Measurements from ENCODE around the gene TP53I11.

Gene TP53I11

DNA sequence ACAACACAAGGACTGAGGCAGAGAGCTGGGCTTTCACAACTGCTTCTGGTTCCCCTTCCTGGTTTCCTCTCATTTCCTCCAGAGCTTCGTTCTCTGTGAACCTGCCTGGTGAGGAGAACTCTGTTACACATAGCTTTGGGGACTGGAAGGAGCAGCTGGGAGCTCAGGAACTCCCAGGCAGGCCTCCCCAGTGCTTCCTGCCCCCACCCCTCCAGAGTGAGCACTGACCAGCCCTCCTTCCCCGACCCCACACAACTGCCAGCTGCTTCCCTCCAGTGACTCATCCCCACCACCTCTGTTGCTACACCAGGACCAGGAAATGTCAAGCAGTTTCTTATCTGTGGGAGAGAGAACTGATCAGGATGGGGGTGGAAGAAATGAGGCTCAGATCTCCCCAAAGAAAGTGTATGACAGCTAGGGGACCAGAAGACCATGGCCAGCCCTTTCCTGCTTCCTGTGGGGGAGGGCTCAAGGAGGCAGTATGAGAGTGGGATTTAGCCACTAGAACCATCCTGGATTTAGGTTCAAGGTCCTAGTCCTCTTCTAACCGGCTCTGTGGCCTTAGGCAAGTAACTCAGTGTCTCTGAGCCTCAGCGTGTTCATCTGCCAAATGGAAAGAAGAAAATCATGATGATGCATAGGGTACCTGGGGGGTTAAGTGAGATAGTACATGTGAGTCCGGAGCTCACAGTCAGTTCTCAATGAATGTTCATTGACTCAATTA is 4.5 kb upstream of the TP53I11 start:
- TF ChIP-seq EZH2phosphoT487 (conservative IDR thresholded peaks at IDR 0.05; ENCODE audit: low read length), result no peak
- TF ChIP-seq CTCF (IDR thresholded peaks at IDR 0.05; ENCODE audit: insufficient read depth, low read length, poor library complexity, severe bottlenecking), result no peak
- Histone ChIP-seq H3F3A (ENCODE audit: insufficient read depth) (no peaks in the 10 kb centered on the region), H3K27ac (ENCODE audit: low read depth, low read length) (no peak overlapping the region), H4K20me1 (ENCODE audit: low read depth, low read length) (no peaks in the 10 kb centered on the region), H3K9me3 (ENCODE audit: insufficient read depth, low read length) (no peaks in the 10 kb centered on the region), H3K4me2 (ENCODE audit: low read depth, low read length, poor library complexity, severe bottlenecking) (no peak overlapping the region), H3K4me3 (ENCODE audit: insufficient read depth, low read length, poor library complexity, severe bottlenecking) (no peak overlapping the region), H3K9me2 (replicated peaks; ENCODE audit: insufficient read depth, low read length) (no peaks in the 10 kb centered on the region), H3K9ac (ENCODE audit: low read length) (no peak overlapping the region), H3K79me2 (ENCODE audit: insufficient read depth, low read length) (no peaks in the 10 kb centered on the region), H3K27me3 (ENCODE audit: low read length) (no peaks in the 10 kb centered on the region), H2AFZ (ENCODE audit: low read depth, low read length, severe bottlenecking) (no peak overlapping the region), H3K36me3 (ENCODE audit: low read length) (no peaks in the 10 kb centered on the region)

GRCh38 chr11:44954051-44954906 is 3.6 kb upstream of the TP53I11 start:
- no peaks in the 10 kb centered on the region for H3K79me2 ChIP-seq (ENCODE audit: insufficient read depth, low read length)
- H2AFZ ChIP-seq (ENCODE audit: low read depth, low read length, severe bottlenecking), result no peak overlapping the region

DNA sequence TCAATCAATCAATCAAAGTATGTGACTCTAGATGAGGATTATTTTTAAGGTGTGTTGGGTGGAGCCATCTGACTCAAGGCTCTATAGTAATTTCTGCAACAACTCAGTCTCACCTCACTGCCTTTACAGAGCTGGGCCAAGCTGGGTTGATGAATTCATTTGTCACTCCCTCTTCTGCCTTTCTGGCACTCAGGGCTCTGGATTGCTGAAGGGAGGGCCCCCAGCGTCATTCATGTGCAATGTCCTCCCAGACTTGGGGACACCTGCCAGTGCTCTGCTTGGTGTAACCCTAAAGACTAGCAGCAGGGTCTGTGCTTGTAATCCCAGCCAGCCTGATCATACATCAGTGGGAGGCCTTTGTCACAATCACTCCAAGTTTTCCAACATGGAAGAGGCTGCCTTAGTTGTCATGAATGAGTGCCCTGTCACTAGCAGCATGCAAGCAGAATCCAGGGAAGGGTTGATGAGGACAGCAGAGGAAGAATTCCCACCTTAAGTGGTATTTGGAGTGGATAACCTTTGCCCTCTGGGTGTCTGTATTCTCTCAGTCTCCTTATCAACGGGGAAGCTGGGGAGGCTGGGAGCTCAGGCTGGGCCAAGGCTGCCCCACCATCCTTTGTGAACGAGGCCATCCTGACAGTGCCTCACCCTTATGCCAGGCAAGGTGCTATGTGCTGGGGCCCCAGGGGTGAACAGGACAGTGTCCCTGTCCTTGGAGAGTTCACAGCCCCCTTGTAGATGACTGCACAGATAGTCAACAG is 2.0 kb upstream of the TP53I11 start:
- H4K20me1 ChIP-seq (ENCODE audit: low read depth, low read length), result no peaks in the 10 kb centered on the region
- no peaks in the 10 kb centered on the region for H3K27me3 ChIP-seq (ENCODE audit: low read length)
- no peak overlapping the region for H3K27ac ChIP-seq (ENCODE audit: low read depth, low read length)
- H2AFZ ChIP-seq (ENCODE audit: low read depth, low read length, severe bottlenecking), result no peak overlapping the region
- H3K9me3 ChIP-seq (ENCODE audit: insufficient read depth, low read length), result no peaks in the 10 kb centered on the region
- H3F3A ChIP-seq (ENCODE audit: insufficient read depth), result no peaks in the 10 kb centered on the region
- TF ChIP-seq CTCF (IDR thresholded peaks at IDR 0.05; ENCODE audit: insufficient read depth, low read length, poor library complexity, severe bottlenecking) (no peak), EZH2phosphoT487 (conservative IDR thresholded peaks at IDR 0.05; ENCODE audit: low read length) (no peak)
- H3K36me3 ChIP-seq (ENCODE audit: low read length), result no peaks in the 10 kb centered on the region
- H3K9me2 ChIP-seq (replicated peaks; ENCODE audit: insufficient read depth, low read length), result no peaks in the 10 kb centered on the region
- no peaks in the 10 kb centered on the region for H3K79me2 ChIP-seq (ENCODE audit: insufficient read depth, low read length)
- H3K4me3 ChIP-seq (ENCODE audit: insufficient read depth, low read length, poor library complexity, severe bottlenecking), result no peak overlapping the region
- H3K4me2 ChIP-seq (ENCODE audit: low read depth, low read length, poor library complexity, severe bottlenecking), result no peak overlapping the region
- no peak overlapping the region for H3K9ac ChIP-seq (ENCODE audit: low read length)

More at GRCh38 chr11:44954051-44954906, 3.6 kb upstream of the TP53I11 start:
- Histone ChIP-seq H3F3A (ENCODE audit: insufficient read depth) (no peaks in the 10 kb centered on the region), H4K20me1 (ENCODE audit: low read depth, low read length) (no peaks in the 10 kb centered on the region), H3K36me3 (ENCODE audit: low read length) (no peaks in the 10 kb centered on the region), H3K9me3 (ENCODE audit: insufficient read depth, low read length) (no peaks in the 10 kb centered on the region), H3K9ac (ENCODE audit: low read length) (no peak overlapping the region), H3K4me2 (ENCODE audit: low read depth, low read length, poor library complexity, severe bottlenecking) (no peak overlapping the region), H3K27me3 (ENCODE audit: low read length) (no peaks in the 10 kb centered on the region), H3K4me3 (ENCODE audit: insufficient read depth, low read length, poor library complexity, severe bottlenecking) (no peak overlapping the region), H3K27ac (ENCODE audit: low read depth, low read length) (no peak overlapping the region), H3K9me2 (replicated peaks; ENCODE audit: insufficient read depth, low read length) (no peaks in the 10 kb centered on the region)
- TF ChIP-seq CTCF (IDR thresholded peaks at IDR 0.05; ENCODE audit: insufficient read depth, low read length, poor library complexity, severe bottlenecking), result no peak
- no peak for TF ChIP-seq EZH2phosphoT487 (conservative IDR thresholded peaks at IDR 0.05; ENCODE audit: low read length)
